ENCODE measurements around the gene TUSC2. TPM values are rescaled to one million over a fixed set of nuclear protein-coding genes. Genes with fewer than 3 reads are reported as not detected.

The TUSC2 gene
- total and polyA plus RNA-seq, 2 of the 8 experiments (the other 6 are each of a cell fraction or from before 2014, with no cell fraction given), result 33.3 to 65.4 TPM

DNA sequence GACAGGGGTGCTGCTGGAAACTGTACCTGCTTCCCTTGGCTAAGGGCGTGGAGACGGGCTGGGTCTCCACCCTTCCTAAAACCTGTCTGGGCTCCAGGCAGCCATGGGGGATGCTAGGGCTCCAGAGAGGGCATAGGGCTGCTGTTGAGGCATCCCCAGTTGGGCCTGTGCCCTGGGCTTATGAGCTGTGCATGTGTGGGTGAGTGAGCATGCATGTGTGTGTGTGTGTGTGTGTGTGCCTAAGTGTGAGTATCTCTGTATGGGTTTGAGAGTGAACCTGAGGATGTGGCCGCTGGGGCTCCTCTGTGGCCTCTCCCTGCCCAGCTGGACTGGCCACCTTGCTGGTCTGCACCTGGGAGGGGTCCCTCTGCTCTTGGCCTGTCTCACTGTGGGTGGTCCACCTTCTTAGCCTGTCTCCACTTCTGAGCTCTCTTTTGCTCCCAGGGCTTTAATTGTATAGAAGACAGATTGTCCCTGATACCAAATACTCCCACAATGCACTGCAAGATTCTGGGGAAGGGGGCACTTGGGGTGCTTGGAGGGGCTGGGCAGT, 43.2 kb upstream of the TUSC2 start (continued):
- TF ChIP-seq RNF2 (IDR thresholded peaks at IDR 0.05; ENCODE audit: borderline replicate concordance, low read depth, low read length, missing control alignments, poor library complexity, severe bottlenecking) (no peak), MAFK (IDR thresholded peaks at IDR 0.05; ENCODE audit: low read depth, low read length) (no peak), BRCA1 (IDR thresholded peaks at IDR 0.05; ENCODE audit: low read depth, low read length) (no peak), SIN3A (conservative IDR thresholded peaks at IDR 0.05 in 1 of 2, IDR thresholded peaks at IDR 0.05 in 1 of 2; ENCODE audit: low read depth in 1 of 2, low read length in 2 of 2) (no peak)
